Tibial nerve (tissue), 4 donors: ENCODE measurements around the gene LY86.

Experiments used
- CTCF ChIP-seq, 5 experiments: fragments of 200-600 bp in 3 of 5; fragments of 450-650 bp in 2 of 5; sonication (generic) in 3 of 5; IDR thresholded peaks; one replicate each; pipeline ENCODE4 v1.5.1; 2016 to 2019; ENCODE audit warnings: antibody characterized with exemption in 5 of 5, mild to moderate bottlenecking in 3 of 5, moderate library complexity in 2 of 5
- EP300 ChIP-seq, 2 donors: sonication (generic); formaldehyde crosslinking; IDR thresholded peaks; one replicate each; pipeline ENCODE4 v1.6.1; 2017; ENCODE audit warnings: antibody characterized with exemption in 2 of 2, mild to moderate bottlenecking in 1 of 2
- POLR2A ChIP-seq, 2 donors: fragments of 450-650 bp; IDR thresholded peaks; one replicate each; pipeline ENCODE4 v1.6.1; 2017; ENCODE audit warnings: antibody characterized with exemption in 2 of 2, mild to moderate bottlenecking in 2 of 2, moderate library complexity in 2 of 2

- TF ChIP-seq CTCF (IDR thresholded peaks at IDR 0.05) (no peak), EP300 (IDR thresholded peaks at IDR 0.05) (peak; percentile 22 to 68), POLR2A (IDR thresholded peaks at IDR 0.05) (peak in 1 of 2 donors; percentile 28)
These were observed 106.5 kb downstream of the LY86 start for GRCh38 chr6:6694825-6695624.
